HG03066 (cell line): ENCODE measurements around the gene KLHDC3.
A peak's percentile ranks its signal among the peaks of the same experiment; 100 is the strongest.
"Not testable (repeated sequence)": the region's sequence is repeated elsewhere in the genome, so short reads cannot be mapped to it uniquely, and the experiment has no call there.

Experiments used
- ATAC-seq: cut with Tn5 transposase; IDR thresholded peaks from one replicate; pipeline ENCODE4 v1.9.1; 2021; ENCODE audit warnings: low read depth; ENCODE audit not compliant: unreplicated experiment

The KLHDC3 gene

GRCh38 chr6:42987533-42988451 lies 26.3 kb upstream of the KLHDC3 start:
- no peak for ATAC-seq

DNA sequence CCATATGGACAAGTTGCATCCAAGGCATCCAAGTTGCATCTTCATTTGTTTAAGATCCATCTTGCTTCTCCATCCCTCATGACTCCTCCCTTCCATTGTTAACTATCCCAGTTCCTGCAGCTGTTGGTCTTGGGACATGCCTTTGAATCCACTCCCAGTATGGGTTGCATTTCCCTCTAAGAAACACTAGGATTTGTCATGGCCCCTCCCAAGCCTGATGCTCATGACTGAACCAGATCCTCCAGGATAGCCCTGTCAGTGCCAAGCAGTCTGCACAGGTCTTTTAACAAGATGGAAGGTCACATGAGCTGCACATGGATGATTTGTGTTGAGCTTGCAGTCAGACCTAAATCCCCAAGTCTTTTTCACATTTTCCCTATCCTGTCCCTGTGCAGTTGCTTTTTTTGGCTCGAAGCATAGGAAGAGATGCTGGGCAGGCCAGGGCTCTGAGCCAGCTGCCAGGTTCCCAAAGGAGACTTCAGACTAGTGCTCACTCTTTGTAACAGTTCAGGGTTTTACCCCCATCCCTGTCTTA lies 25.5 kb upstream of the KLHDC3 start:
- no peak for ATAC-seq

- no peak for ATAC-seq
Observed at GRCh38 chr6:42989923-42990322, 24.1 kb upstream of the KLHDC3 start.

GRCh38 chr6:42993445-42993844 lies 20.6 kb upstream of the KLHDC3 start:
- no peak for ATAC-seq

DNA sequence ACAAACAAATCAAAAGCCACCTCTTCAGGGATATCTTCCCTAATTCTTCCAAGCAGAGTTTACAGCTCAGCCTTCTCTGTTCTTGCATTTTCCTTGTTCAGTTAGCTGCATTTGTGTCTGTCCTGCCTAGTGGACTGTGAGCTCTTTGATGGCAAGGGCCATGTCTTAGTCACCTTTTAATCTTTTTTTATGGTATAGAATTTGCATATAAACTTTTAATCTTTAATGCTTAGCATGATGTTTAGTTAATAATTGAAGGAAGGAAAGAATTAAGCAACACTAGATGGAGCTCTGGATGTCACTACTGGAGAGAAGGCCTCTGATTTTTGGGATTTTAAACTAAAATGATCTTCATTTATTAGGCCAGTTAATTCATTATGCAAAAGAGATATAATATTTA lies 17.5 kb upstream of the KLHDC3 start:
- ATAC-seq: no peak

- ATAC-seq: not testable (repeated sequence)
Observed at GRCh38 chr6:42998205-42998604, 15.8 kb upstream of the KLHDC3 start.

GRCh38 chr6:43001843-43002242 lies 12.2 kb upstream of the KLHDC3 start:
- ATAC-seq: no peak

DNA sequence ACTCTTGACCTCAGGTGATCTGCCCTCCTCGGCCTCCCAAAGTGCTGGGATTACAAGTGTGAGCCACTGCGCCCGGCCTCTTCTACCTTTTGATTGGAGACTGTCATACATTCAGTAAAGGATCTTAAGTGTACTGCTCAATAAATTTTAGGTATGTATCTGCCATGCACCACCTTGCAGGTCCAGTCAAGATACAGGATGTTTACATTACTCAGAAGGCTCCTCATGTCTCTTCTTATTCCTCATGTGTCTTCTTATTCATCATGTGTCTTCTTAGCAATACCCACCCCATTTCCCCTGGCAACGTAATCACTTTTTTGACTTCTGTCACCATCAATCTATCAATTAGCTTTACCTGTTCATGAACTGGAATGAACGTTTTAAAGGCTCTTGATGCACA lies 8.2 kb upstream of the KLHDC3 start:
- ATAC-seq: no peak

- ATAC-seq: no peak
Observed at GRCh38 chr6:43006251-43006650, 7.8 kb upstream of the KLHDC3 start.

GRCh38 chr6:43007126-43007525 lies 6.9 kb upstream of the KLHDC3 start:
- no peak for ATAC-seq

DNA sequence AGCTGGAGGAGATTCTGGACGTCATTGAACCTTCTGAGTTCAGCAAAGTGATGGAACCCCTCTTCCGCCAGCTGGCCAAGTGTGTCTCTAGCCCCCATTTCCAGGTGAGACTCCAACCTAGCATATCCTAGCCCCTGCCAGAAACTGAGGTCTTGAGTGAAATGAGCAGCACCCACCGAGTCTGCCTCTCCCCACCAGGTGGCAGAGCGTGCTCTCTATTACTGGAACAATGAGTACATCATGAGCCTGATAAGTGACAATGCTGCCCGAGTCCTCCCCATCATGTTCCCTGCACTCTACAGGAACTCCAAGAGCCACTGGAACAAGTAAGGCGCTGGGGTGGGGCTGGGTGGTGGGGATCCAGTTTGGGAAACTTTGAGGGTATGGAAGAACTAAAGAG lies 4.9 kb upstream of the KLHDC3 start:
- no peak for ATAC-seq

- ATAC-seq: no peak
Observed at GRCh38 chr6:43011207-43011606, 2.8 kb upstream of the KLHDC3 start.

- ATAC-seq: no peak
Observed at GRCh38 chr6:43012364-43012763, 1.7 kb upstream of the KLHDC3 start.

GRCh38 chr6:43013097-43013842 lies 779 bp upstream of the KLHDC3 start:
- ATAC-seq: peak; percentile 1

- no peak for ATAC-seq
Observed at GRCh38 chr6:43014434-43014909, 423 bp downstream of the KLHDC3 start.

- no peak for ATAC-seq
Observed at GRCh38 chr6:43016176-43016942, 2.3 kb downstream of the KLHDC3 start.

DNA sequence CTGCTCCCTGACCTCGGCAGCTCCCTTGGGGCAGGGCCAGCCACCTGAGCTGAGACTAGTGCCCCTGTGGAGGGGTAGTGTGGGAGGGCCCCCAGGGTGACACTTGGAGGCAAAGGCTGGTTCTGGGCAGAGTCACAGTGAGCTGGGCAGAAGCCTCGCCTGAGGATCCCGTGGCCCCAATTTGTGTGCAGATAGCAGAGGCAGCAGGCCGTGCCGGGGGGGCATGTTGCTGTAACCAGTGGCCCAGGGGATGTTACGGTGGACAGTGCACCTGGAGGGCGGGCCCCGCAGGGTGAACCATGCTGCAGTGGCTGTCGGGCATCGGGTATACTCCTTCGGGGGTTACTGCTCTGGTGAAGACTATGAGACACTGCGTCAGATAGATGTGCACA lies 2.9 kb downstream of the KLHDC3 start:
- no peak for ATAC-seq

DNA sequence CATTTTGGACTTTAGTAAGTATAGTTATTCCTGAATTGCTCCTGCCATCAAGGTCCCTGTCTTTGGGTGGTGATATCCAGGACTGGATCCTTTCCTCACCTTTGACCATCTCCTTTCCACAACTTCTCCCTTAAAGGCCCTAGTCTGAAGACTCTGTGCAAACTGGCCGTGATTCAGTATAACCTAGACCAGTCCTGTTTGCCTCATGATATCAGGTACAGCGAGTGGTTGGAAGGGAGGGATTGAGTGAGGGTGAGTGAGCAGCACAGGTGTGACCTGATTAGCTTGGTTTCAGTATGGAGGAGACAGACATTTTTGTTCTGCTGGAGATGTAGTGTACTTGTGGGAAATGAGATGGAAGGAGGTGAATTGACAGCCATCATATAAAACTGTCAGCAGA lies 5.1 kb downstream of the KLHDC3 start:
- ATAC-seq: no peak

- ATAC-seq: no peak
Observed at GRCh38 chr6:43020052-43020705, 6.1 kb downstream of the KLHDC3 start.

- no peak for ATAC-seq
Observed at GRCh38 chr6:43020847-43021246, 6.8 kb downstream of the KLHDC3 start.
